CD14-positive monocyte (primary cell): ENCODE results near the gene LGR4. TPM values are rescaled to one million over a fixed set of nuclear protein-coding genes. Genes with fewer than 3 reads are reported as not detected.
A peak's percentile ranks its signal among the peaks of the same experiment; 100 is the strongest.

Experiments used
- DNase-seq, 3 donors: peaks; one replicate each; pipeline ENCODE4 v3.0.0-alpha.2; 2011 to 2022
- H2AFZ ChIP-seq: 2 replicates; pipeline ENCODE4 v1.6.0; 2012; ENCODE audit warnings: mild to moderate bottlenecking, low read depth, low read length, inconsistent platforms; ENCODE audit not compliant: insufficient read depth, poor library complexity, severe bottlenecking
- H3K27ac ChIP-seq, 2 donors: 1 replicate in 1 of 2; 2 replicates in 1 of 2; pipeline ENCODE4 v1.5.1; 2012 to 2013; ENCODE audit warnings: low read length in 2 of 2, control low read depth in 1 of 2, inconsistent platforms in 1 of 2, low read depth in 1 of 2, mild to moderate bottlenecking in 1 of 2
- H3K27me3 ChIP-seq, 2 donors: one replicate each; pipeline versions ENCODE4 v1.6.0 to v1.6.1; 2011 to 2013; ENCODE audit warnings: low read length in 2 of 2; ENCODE audit not compliant: control insufficient read depth in 2 of 2, insufficient read depth in 2 of 2
- H3K36me3 ChIP-seq, 2 donors: replicated peaks in 1 of 2; 1 replicate in 1 of 2; 2 replicates in 1 of 2; pipeline versions ENCODE4 v1.5.1 to v1.6.1; 2012 to 2013; ENCODE audit warnings: low read length in 2 of 2, control low read depth in 1 of 2, inconsistent platforms in 1 of 2, mild to moderate bottlenecking in 1 of 2; ENCODE audit not compliant: insufficient read depth in 2 of 2, control insufficient read depth in 1 of 2
- H3K4me1 ChIP-seq, 2 donors: 1 replicate in 1 of 2; 2 replicates in 1 of 2; pipeline versions ENCODE4 v1.5.1 to v1.6.1; 2012 to 2013; ENCODE audit warnings: low read length in 2 of 2, control low read depth in 1 of 2, inconsistent platforms in 1 of 2, mild to moderate bottlenecking in 1 of 2, moderate library complexity in 1 of 2; ENCODE audit not compliant: insufficient read depth in 2 of 2, control insufficient read depth in 1 of 2
- H3K4me2 ChIP-seq: replicated peaks from 2 replicates; pipeline ENCODE3; 2012; ENCODE audit warnings: low read length, moderate library complexity, mild to moderate bottlenecking; ENCODE audit not compliant: poor library complexity, severe bottlenecking; ENCODE audit errors: extremely low read depth
- H3K4me3 ChIP-seq, 3 experiments: fragments of 200-600 bp in 1 of 3; sonication (generic) in 1 of 3; replicated peaks in 1 of 3; 1 replicate in 2 of 3; 2 replicates in 1 of 3; pipeline ENCODE4 v1.5.1; 2011 to 2013; ENCODE audit warnings: low read length in 3 of 3, mild to moderate bottlenecking in 3 of 3, control low read depth in 2 of 3, low read depth in 2 of 3, inconsistent platforms in 1 of 3, moderate library complexity in 1 of 3
- H3K79me2 ChIP-seq: 2 replicates; pipeline ENCODE4 v1.6.0; 2012; ENCODE audit warnings: mild to moderate bottlenecking, control low read depth, inconsistent platforms, low read length, moderate library complexity; ENCODE audit not compliant: insufficient read depth
- H3K9ac ChIP-seq: 2 replicates; pipeline ENCODE4 v1.6.0; 2017; ENCODE audit warnings: low read length, mild to moderate bottlenecking; ENCODE audit not compliant: insufficient read depth, poor library complexity, severe bottlenecking
- H3K9me3 ChIP-seq, 2 donors: replicated peaks in 1 of 2; 1 replicate in 1 of 2; 2 replicates in 1 of 2; pipeline versions ENCODE4 v1.5.1 to v1.6.1; 2012 to 2013; ENCODE audit warnings: low read length in 2 of 2, control low read depth in 1 of 2; ENCODE audit not compliant: control insufficient read depth in 1 of 2, insufficient read depth in 1 of 2
- H4K20me1 ChIP-seq: 2 replicates; pipeline ENCODE4 v1.6.0; 2012; ENCODE audit warnings: mild to moderate bottlenecking, low read length, control low read depth, moderate library complexity; ENCODE audit not compliant: insufficient read depth
- H3K27ac Mint-ChIP-seq, 7 donors: one replicate each; pipeline ENCODE4 v1.8.0; 2020; ENCODE audit warnings: mild to moderate bottlenecking in 7 of 7, mixed read lengths in 7 of 7, moderate library complexity in 6 of 7, inconsistent platforms in 2 of 7
- H3K27me3 Mint-ChIP-seq, 3 donors: one replicate each; pipeline ENCODE4 v1.8.0; 2021 to 2022; ENCODE audit warnings: low read depth in 3 of 3, mild to moderate bottlenecking in 3 of 3, mixed read lengths in 3 of 3, moderate library complexity in 3 of 3, inconsistent platforms in 1 of 3
- H3K36me3 Mint-ChIP-seq, 2 donors: one replicate each; pipeline ENCODE4 v1.8.0; 2020; ENCODE audit warnings: mixed read lengths in 2 of 2, inconsistent platforms in 1 of 2, mild to moderate bottlenecking in 1 of 2
- H3K4me1 Mint-ChIP-seq: one replicate; pipeline ENCODE4 v1.8.0; 2020; ENCODE audit warnings: mild to moderate bottlenecking, mixed read lengths
- H3K4me3 Mint-ChIP-seq, 2 donors: one replicate each; pipeline ENCODE4 v1.8.0; 2020; ENCODE audit warnings: mild to moderate bottlenecking in 2 of 2, mixed read lengths in 2 of 2, moderate library complexity in 1 of 2
- H3K9me3 Mint-ChIP-seq, 7 donors: one replicate each; pipeline ENCODE4 v1.8.0; 2020 to 2022; ENCODE audit warnings: mixed read lengths in 7 of 7, mild to moderate bottlenecking in 6 of 7, moderate library complexity in 6 of 7, inconsistent platforms in 2 of 7
- WGBS: methylation state at CpG from one replicate; pipeline ENCODE4 v1.1.5; 2013; ENCODE audit warnings: missing lambda C conversion rate; ENCODE audit not compliant: insufficient coverage; 5-methylcytosine and 5-hydroxymethylcytosine counted together
- intact Hi-C, 2 donors: fragments of 100-400 bp; cut with micrococcal nuclease; formaldehyde crosslinking; loops; one replicate each; pipeline versions ENCODE4 v1.15.0 to v1.15.1; 2023
- polyA plus RNA-seq, 3 donors: library from polyadenylated mRNA; depleted of rRNA in 1 of 3; unstranded in 2 of 3; stranded (reverse) in 1 of 3; fragments of 300-500 nt in 2 of 3; fragments of >200 nt in 1 of 3; fragmentation: Illumina TruSeq in 2 of 3; gene quantifications; 1 replicate in 2 of 3; 2 replicates in 1 of 3; pipeline ENCODE4 v1.2.3, GENCODE V29; 2012 to 2021
- TF ChIP-seq, protein P1 (sequence below): fragments of 200-600 bp; IDR thresholded peaks from one replicate; pipeline ENCODE4 v1.8.0; 2022; ENCODE audit warnings: antibody characterized with exemption, mild to moderate bottlenecking

LGR4 gene
- polyA plus RNA-seq, 3 donors: 0.67 to 0.92 (median 0.72) TPM

DNA sequence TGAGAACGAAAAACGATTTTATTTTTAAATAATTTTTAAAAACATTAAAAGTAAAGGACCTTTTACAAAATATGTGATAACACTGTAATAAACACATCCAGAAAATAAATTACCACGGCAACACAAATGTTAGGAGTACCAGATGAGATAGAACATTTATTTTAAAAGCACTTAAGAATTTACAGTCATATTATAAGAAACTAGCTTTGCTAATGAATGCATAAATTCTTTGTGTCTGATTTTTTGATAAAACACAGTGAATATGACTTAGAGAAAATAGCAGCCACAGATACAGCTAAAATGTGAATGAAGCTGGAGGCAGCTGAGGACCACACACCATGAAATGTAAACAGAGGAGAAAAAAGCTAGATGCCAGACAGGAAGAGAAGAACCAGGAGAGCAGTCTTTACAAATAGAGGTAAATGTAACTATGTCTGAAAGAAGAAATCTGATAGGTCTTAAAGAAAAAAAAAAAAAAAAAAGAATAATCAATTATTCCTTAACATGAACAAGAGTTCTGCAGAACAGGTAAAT is 124.2 kb downstream of the LGR4 start:
- H3K4me3 Mint-ChIP-seq: no peak overlapping the region

DNA sequence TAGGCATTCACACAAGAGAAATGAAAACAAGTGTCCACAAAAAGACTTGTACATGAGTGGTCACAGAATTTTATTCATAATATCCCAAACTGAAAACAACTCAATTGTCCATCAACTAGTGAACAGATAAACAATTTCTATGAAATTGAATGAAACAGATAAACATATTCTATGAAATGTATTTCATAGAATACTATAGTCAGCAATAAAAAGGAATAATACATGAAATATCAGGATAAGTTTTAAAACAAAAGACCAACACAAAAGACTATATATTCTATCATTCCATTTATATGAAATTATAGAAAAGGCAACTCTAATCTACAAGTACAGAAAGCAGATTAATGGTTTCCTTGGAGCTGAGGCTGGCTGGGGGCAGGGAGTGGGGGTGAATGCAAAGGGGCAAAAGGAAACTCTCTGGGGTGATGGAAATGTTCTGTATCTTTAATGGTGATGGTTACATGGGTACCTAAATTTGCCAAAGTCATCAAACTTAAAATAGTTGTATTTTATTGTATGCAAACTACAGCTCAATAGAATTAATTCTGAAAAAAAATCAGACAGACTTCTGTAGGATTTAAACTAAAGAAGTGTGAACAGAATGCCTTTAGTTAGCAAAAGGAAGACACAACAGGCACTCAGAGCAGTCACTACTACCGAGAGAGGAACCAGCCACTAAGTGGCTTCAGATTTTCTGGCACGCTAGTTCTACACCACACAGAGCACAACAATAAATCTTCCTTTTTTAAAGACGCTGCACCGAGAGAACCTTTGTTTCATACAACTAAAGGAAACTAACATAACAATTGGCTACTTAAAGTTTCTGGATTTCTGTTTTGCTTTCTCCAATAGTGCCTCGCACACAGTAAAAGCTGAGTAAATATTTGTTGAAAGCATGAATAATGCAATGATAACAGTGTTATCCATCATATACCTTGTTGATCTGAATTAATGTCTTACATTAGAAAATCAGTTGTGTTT is 124.9 kb downstream of the LGR4 start:
- no peak overlapping the region for H2AFZ ChIP-seq
- no peaks in the 10 kb centered on the region for H3K27me3 ChIP-seq
- TF ChIP-seq, protein P1, sequence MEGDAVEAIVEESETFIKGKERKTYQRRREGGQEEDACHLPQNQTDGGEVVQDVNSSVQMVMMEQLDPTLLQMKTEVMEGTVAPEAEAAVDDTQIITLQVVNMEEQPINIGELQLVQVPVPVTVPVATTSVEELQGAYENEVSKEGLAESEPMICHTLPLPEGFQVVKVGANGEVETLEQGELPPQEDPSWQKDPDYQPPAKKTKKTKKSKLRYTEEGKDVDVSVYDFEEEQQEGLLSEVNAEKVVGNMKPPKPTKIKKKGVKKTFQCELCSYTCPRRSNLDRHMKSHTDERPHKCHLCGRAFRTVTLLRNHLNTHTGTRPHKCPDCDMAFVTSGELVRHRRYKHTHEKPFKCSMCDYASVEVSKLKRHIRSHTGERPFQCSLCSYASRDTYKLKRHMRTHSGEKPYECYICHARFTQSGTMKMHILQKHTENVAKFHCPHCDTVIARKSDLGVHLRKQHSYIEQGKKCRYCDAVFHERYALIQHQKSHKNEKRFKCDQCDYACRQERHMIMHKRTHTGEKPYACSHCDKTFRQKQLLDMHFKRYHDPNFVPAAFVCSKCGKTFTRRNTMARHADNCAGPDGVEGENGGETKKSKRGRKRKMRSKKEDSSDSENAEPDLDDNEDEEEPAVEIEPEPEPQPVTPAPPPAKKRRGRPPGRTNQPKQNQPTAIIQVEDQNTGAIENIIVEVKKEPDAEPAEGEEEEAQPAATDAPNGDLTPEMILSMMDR: no peak
- H3K4me3 ChIP-seq: no peak overlapping the region
- Mint-ChIP-seq H3K36me3 (peaks cover 5 to 20% of the 10 kb centered on the region in 2 donors), H3K27me3 (no peaks in the 10 kb centered on the region), H3K4me1 (no peaks in the 10 kb centered on the region), H3K4me3 (no peak overlapping the region), H3K27ac (no peak overlapping the region), H3K9me3 (peaks cover 0 to 3% (median 0%) of the 10 kb centered on the region in 7 donors)
- intact Hi-C loops: no loop called here
- no peaks in the 10 kb centered on the region for H3K36me3 ChIP-seq
- no peak overlapping the region for H3K27ac ChIP-seq
- no peak overlapping the region for H3K9ac ChIP-seq
- H3K4me1 ChIP-seq: no peaks in the 10 kb centered on the region
- WGBS: no CpG with 5 or more reads among the region's 5 CpGs
- DNase-seq: no peak
- H4K20me1 ChIP-seq: no peaks in the 10 kb centered on the region
- no peak overlapping the region for H3K4me2 ChIP-seq
- H3K9me3 ChIP-seq: no peaks in the 10 kb centered on the region
- no peaks in the 10 kb centered on the region for H3K79me2 ChIP-seq

More for the DNA sequence above, 124.2 kb downstream of the LGR4 start:
- Histone ChIP-seq H3K4me2 (no peak overlapping the region), H4K20me1 (no peaks in the 10 kb centered on the region), H3K36me3 (no peaks in the 10 kb centered on the region), H3K27me3 (no peaks in the 10 kb centered on the region), H3K27ac (no peak overlapping the region), H3K4me3 (no peak overlapping the region), H3K9ac (no peak overlapping the region), H3K79me2 (no peaks in the 10 kb centered on the region), H3K4me1 (no peaks in the 10 kb centered on the region), H2AFZ (no peak overlapping the region), H3K9me3 (no peaks in the 10 kb centered on the region)
- Mint-ChIP-seq H3K9me3 (peaks cover 0 to 3% (median 0%) of the 10 kb centered on the region in 7 donors), H3K27ac (peak overlapping the region in 1 of 7 donors; percentile 3), H3K27me3 (no peaks in the 10 kb centered on the region), H3K4me1 (no peaks in the 10 kb centered on the region), H3K36me3 (peaks cover 5 to 20% of the 10 kb centered on the region in 2 donors)
- intact Hi-C loops: no loop called here
- DNase-seq: no peak
- TF ChIP-seq, protein P1: no peak
- no CpG with 5 or more reads among the region's 3 CpGs for WGBS
